HG03457 (cell line): Measurements from ENCODE around the gene KRTAP13-3.

Source experiments
- ATAC-seq: cut with Tn5 transposase; IDR thresholded peaks from one replicate; pipeline ENCODE4 v1.9.1; 2021; ENCODE audit warnings: moderate number of reproducible peaks; ENCODE audit not compliant: unreplicated experiment

KRTAP13-3 gene

GRCh38 chr21:30425826-30426225, at the start of gene KRTAP13-3:
Gene KRTAP13-3, minus strand, starts transcription at chr21:30425926. Its CDS starts 14 bp downstream, at chr21:30425912.
- ATAC-seq = no peak

- ATAC-seq = no peak
Measured at GRCh38 chr21:30468900-30469714, 43.4 kb upstream of the KRTAP13-3 start.

GRCh38 chr21:30463713-30464112, 38.0 kb upstream of the KRTAP13-3 start:
- no peak for ATAC-seq

- ATAC-seq = no peak
Measured at GRCh38 chr21:30448514-30448913, 22.8 kb upstream of the KRTAP13-3 start.

- ATAC-seq = no peak
Measured at GRCh38 chr21:30447056-30447455, 21.3 kb upstream of the KRTAP13-3 start.

- ATAC-seq = no peak
Measured at GRCh38 chr21:30444204-30444603, 18.5 kb upstream of the KRTAP13-3 start.

- no peak for ATAC-seq
Measured at GRCh38 chr21:30443226-30443625, 17.5 kb upstream of the KRTAP13-3 start.

- no peak for ATAC-seq
Measured at GRCh38 chr21:30439975-30440374, 14.2 kb upstream of the KRTAP13-3 start, which contains the start of gene KRTAP15-1. Gene KRTAP15-1, plus strand, starts transcription at chr21:30440275. Its CDS starts 53 bp downstream, at chr21:30440328.

- ATAC-seq = no peak
Measured at GRCh38 chr21:30437010-30437565, 11.4 kb upstream of the KRTAP13-3 start.

GRCh38 chr21:30434033-30434631, 8.4 kb upstream of the KRTAP13-3 start:
- no peak for ATAC-seq

GRCh38 chr21:30430170-30430655, 4.5 kb upstream of the KRTAP13-3 start, which contains the start of gene KRTAP13-4:
Gene KRTAP13-4, plus strand, starts transcription at chr21:30430220. Its CDS starts 56 bp downstream, at chr21:30430276.
- ATAC-seq = no peak

GRCh38 chr21:30426731-30427130, 1.0 kb upstream of the KRTAP13-3 start:
- ATAC-seq = no peak

GRCh38 chr21:30415993-30416392, 9.7 kb downstream of the KRTAP13-3 start:
- no peak for ATAC-seq

- ATAC-seq = no peak
Measured at GRCh38 chr21:30408782-30409494, 16.8 kb downstream of the KRTAP13-3 start.

GRCh38 chr21:30395731-30396130, 30.0 kb downstream of the KRTAP13-3 start, which contains the start of gene KRTAP13-1:
Gene KRTAP13-1, plus strand, starts transcription at chr21:30396031. Its CDS starts 56 bp downstream, at chr21:30396087.
- ATAC-seq = no peak

GRCh38 chr21:30391492-30392025, 34.2 kb downstream of the KRTAP13-3 start:
- ATAC-seq = no peak

GRCh38 chr21:30382201-30382600, 43.5 kb downstream of the KRTAP13-3 start:
- ATAC-seq = no peak
